ENCODE data around the gene MYH9.

Gene MYH9

DNA sequence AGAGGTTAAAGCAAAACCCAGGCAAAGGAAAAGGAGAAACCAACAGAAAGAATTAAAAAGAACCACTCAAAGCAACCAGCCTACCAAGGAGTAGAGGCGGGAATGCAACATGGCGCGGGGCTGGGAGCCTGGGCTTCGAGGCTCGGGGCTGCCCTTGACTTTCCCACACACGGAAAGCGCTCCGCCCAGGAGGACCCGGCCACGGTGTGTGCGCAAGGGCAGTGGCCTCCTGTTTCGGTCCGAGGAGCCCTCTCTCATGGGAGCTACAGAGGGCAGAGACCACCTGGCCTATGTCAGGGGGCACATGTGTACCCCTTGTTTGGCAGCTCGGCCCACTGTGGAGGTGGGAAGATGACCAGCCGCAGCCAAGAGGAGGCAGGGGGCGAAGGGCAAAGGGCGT, 78.9 kb downstream of the MYH9 start:
- peak overlapping the region; percentile 31 for H3K27ac ChIP-seq (ENCODE audit: low read depth, low read length)
- no peaks in the 10 kb centered on the region for H3K27me3 ChIP-seq (ENCODE audit: control insufficient read depth in 1 of 2, insufficient read depth in 2 of 2, low read length in 2 of 2)
- peaks cover 14% of the 10 kb centered on the region for H3K4me1 ChIP-seq (ENCODE audit: insufficient read depth, low read length)
- no peak overlapping the region for H3K9ac ChIP-seq (ENCODE audit: low read length)
- peaks cover 98% of the 10 kb centered on the region for H3K36me3 ChIP-seq (ENCODE audit: insufficient read depth, low read length)
- no peaks in the 10 kb centered on the region for H3K9me3 ChIP-seq (ENCODE audit: low read length)
- no peak overlapping the region for H3K4me3 ChIP-seq (ENCODE audit: low read depth in 1 of 2, low read length in 2 of 2)

- H3K27me3 ChIP-seq (ENCODE audit: control insufficient read depth in 1 of 2, insufficient read depth in 2 of 2, low read length in 2 of 2): no peaks in the 10 kb centered on the region
- H3K9ac ChIP-seq (ENCODE audit: low read length): no peak overlapping the region
- no peak overlapping the region for H3K4me3 ChIP-seq (ENCODE audit: low read depth in 1 of 2, low read length in 2 of 2)
- peak overlapping the region; percentile 35 for H3K27ac ChIP-seq (ENCODE audit: low read depth, low read length)
- peaks cover 34% of the 10 kb centered on the region for H3K4me1 ChIP-seq (ENCODE audit: insufficient read depth, low read length)
- H3K9me3 ChIP-seq (ENCODE audit: low read length): no peaks in the 10 kb centered on the region
- H3K36me3 ChIP-seq (ENCODE audit: insufficient read depth, low read length): peaks cover 98% of the 10 kb centered on the region
These were observed 81.5 kb downstream of the MYH9 start for GRCh38 chr22:36306227-36306626.

DNA sequence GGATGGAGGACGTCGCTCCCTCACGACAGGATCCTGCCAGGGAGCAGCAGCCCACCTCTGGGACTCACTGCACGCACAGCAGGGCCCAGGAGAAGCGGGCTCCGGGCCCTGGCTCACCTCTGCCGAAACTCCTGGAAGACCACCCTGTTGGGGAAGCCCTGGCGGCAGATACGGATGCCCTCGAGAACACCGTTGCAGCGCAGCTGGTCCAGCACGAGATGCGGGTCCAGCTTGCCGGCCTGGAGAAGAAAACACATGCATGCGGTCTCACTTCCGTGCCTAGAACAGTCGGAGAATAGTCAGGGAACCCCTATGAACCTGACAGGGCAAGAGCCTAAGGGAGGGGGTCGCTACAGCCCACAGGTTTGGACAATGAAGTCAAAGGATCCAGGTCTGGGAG, 82.0 kb downstream of the MYH9 start:
- Histone ChIP-seq H3K4me3 (ENCODE audit: low read depth in 1 of 2, low read length in 2 of 2) (no peak overlapping the region), H3K4me1 (ENCODE audit: insufficient read depth, low read length) (peaks cover 39% of the 10 kb centered on the region), H3K36me3 (ENCODE audit: insufficient read depth, low read length) (peaks cover 98% of the 10 kb centered on the region), H3K27me3 (ENCODE audit: control insufficient read depth in 1 of 2, insufficient read depth in 2 of 2, low read length in 2 of 2) (no peaks in the 10 kb centered on the region), H3K9me3 (ENCODE audit: low read length) (no peaks in the 10 kb centered on the region), H3K9ac (ENCODE audit: low read length) (no peak overlapping the region), H3K27ac (ENCODE audit: low read depth, low read length) (peak overlapping the region; percentile 35)

DNA sequence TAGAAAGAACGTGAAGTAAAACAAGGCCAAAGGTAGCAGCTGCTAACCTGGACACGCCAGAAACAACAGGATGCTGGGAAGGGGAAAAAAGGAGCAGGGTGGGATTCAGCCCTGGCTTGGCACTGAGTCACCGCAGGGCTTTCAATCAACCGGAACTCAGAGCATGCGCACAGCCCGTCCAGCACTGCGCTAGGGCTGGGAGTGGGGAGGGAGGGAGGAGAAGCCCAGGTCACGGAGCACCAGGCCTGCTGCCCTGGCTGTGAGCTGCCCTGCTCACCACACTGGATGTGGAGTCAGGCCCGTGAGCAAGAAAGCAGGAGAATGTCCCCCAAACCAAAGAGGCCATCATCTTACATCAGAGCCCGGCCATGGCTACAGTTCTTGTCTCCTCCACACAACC, 83.3 kb downstream of the MYH9 start:
- H3K4me3 ChIP-seq (ENCODE audit: low read depth in 1 of 2, low read length in 2 of 2): no peak overlapping the region
- no peak overlapping the region for H3K9ac ChIP-seq (ENCODE audit: low read length)
- H3K9me3 ChIP-seq (ENCODE audit: low read length): no peaks in the 10 kb centered on the region
- peaks cover 100% of the 10 kb centered on the region for H3K36me3 ChIP-seq (ENCODE audit: insufficient read depth, low read length)
- peak overlapping the region; percentile 64 for H3K27ac ChIP-seq (ENCODE audit: low read depth, low read length)
- no peaks in the 10 kb centered on the region for H3K27me3 ChIP-seq (ENCODE audit: control insufficient read depth in 1 of 2, insufficient read depth in 2 of 2, low read length in 2 of 2)
- peaks cover 39% of the 10 kb centered on the region for H3K4me1 ChIP-seq (ENCODE audit: insufficient read depth, low read length)

DNA sequence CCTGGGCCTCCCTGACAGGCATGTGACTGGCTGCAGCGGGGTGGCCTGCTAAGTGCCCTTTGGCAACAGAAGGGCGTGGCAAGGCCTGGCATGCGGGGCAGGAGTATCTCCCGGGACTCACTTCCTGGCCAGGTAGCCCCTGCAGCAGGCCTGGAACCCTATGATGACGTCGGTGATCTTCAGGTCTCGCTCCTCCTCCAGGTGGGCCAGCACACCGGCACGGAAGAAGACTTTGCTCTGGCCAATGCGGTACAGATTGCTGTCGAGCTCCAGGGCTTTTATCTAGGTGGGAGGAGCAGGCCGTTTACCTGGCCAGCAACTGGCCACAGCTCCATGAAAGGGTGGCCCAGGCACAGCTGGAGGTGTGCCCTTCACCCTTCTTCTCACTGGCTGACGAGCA, 83.9 kb downstream of the MYH9 start:
- no peak overlapping the region for H3K9ac ChIP-seq (ENCODE audit: low read length)
- H3K4me3 ChIP-seq (ENCODE audit: low read depth in 1 of 2, low read length in 2 of 2): no peak overlapping the region
- peak overlapping the region; percentile 64 for H3K27ac ChIP-seq (ENCODE audit: low read depth, low read length)
- H3K27me3 ChIP-seq (ENCODE audit: control insufficient read depth in 1 of 2, insufficient read depth in 2 of 2, low read length in 2 of 2): no peaks in the 10 kb centered on the region
- peaks cover 100% of the 10 kb centered on the region for H3K36me3 ChIP-seq (ENCODE audit: insufficient read depth, low read length)
- H3K9me3 ChIP-seq (ENCODE audit: low read length): no peaks in the 10 kb centered on the region
- H3K4me1 ChIP-seq (ENCODE audit: insufficient read depth, low read length): peaks cover 39% of the 10 kb centered on the region

DNA sequence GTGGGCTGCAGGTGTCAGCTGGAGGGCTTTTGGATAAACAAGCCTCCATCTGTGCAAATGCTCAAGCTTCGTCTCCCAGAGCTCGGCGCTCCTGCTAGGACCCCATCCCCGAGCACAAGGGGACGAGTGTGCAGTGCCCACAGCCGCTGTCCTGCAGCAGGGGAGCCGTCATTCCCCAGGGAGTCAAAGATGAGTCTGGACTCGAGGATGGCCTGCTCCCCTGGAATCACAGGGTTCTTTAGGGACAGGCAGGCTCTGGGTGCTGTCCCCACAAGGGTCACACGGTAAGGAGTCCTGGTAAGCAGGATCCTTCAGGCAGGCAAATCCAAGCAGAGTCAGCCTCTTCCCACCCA, 84.7 kb downstream of the MYH9 start:
- H3K27ac ChIP-seq (ENCODE audit: low read depth, low read length): peak overlapping the region; percentile 20

DNA sequence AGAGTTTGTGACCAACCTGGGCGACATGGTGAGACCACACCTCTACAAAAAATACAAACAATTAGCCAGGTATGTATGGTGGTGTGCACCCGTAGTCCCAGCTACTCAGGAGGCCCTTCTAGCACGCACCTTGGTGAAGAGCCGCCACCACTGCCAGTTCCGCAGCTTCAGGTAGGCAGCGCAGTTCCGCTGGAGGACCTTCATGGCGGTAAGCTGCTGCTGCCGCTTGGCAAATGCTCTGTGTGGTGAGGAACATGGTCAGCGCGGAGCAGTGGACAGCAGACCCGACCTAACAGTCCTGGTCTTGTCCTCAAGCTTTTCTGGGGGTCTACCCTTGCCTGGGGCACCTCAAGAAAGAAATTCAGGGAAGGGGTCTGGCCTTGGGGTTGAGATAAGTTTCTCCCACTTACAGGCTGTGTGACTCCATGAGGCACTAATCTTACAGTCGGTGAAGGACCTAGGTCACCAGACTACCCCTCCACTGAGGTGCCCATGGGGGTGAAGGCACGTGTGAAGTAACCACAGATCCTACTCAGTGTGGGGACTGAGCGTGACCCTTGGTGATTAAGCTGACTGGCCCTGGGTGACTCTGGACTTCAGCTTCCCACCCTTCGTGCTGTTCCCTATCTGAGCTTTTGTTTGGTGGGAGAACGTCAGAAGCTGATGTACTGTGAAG, 85.2 kb downstream of the MYH9 start:
- H3K4me1 ChIP-seq (ENCODE audit: insufficient read depth, low read length): peaks cover 39% of the 10 kb centered on the region
- H3K9ac ChIP-seq (ENCODE audit: low read length): no peak overlapping the region
- H3K4me3 ChIP-seq (ENCODE audit: low read depth in 1 of 2, low read length in 2 of 2): no peak overlapping the region
- H3K27ac ChIP-seq (ENCODE audit: low read depth, low read length): peak overlapping the region; percentile 20
- H3K36me3 ChIP-seq (ENCODE audit: insufficient read depth, low read length): peaks cover 100% of the 10 kb centered on the region
- H3K27me3 ChIP-seq (ENCODE audit: control insufficient read depth in 1 of 2, insufficient read depth in 2 of 2, low read length in 2 of 2): no peaks in the 10 kb centered on the region
- no peaks in the 10 kb centered on the region for H3K9me3 ChIP-seq (ENCODE audit: low read length)

More for the DNA sequence above, 84.7 kb downstream of the MYH9 start:
- H3K9me3 ChIP-seq (ENCODE audit: low read length): no peaks in the 10 kb centered on the region
- peaks cover 100% of the 10 kb centered on the region for H3K36me3 ChIP-seq (ENCODE audit: insufficient read depth, low read length)
- H3K27me3 ChIP-seq (ENCODE audit: control insufficient read depth in 1 of 2, insufficient read depth in 2 of 2, low read length in 2 of 2): no peaks in the 10 kb centered on the region
- H3K4me1 ChIP-seq (ENCODE audit: insufficient read depth, low read length): peaks cover 39% of the 10 kb centered on the region
- H3K4me3 ChIP-seq (ENCODE audit: low read depth in 1 of 2, low read length in 2 of 2): no peak overlapping the region
- no peak overlapping the region for H3K9ac ChIP-seq (ENCODE audit: low read length)

- H3K27ac ChIP-seq (ENCODE audit: low read depth, low read length): peak overlapping the region; percentile 20
- H3K27me3 ChIP-seq (ENCODE audit: control insufficient read depth in 1 of 2, insufficient read depth in 2 of 2, low read length in 2 of 2): no peaks in the 10 kb centered on the region
- H3K9me3 ChIP-seq (ENCODE audit: low read length): no peaks in the 10 kb centered on the region
- H3K4me3 ChIP-seq (ENCODE audit: low read depth in 1 of 2, low read length in 2 of 2): no peak overlapping the region
- no peak overlapping the region for H3K9ac ChIP-seq (ENCODE audit: low read length)
- H3K4me1 ChIP-seq (ENCODE audit: insufficient read depth, low read length): peaks cover 39% of the 10 kb centered on the region
- peaks cover 100% of the 10 kb centered on the region for H3K36me3 ChIP-seq (ENCODE audit: insufficient read depth, low read length)
These were observed 85.9 kb downstream of the MYH9 start for GRCh38 chr22:36301851-36302250.

DNA sequence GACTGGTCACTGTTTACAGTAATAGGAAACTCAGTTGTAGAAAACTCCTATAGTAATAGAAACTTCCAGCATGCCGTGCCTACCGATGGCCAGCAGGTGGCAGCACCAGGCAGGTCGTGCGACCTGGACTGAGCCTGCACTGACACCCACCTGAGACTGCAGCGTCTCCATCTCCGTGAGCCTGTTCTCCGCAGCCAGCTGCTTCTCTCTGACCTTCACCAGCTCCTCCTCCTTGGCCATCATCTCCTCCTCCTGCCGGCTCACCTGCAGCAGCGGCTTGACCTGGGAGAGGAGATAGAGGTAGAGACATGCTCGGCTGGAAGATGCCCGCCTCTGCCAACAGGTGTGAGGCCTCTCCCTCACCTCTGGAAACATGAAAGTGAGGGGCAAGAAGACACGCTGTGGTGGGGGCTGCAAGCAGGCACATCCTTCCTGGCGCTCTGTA, 86.4 kb downstream of the MYH9 start:
- Histone ChIP-seq H3K4me1 (ENCODE audit: insufficient read depth, low read length) (peaks cover 39% of the 10 kb centered on the region), H3K36me3 (ENCODE audit: insufficient read depth, low read length) (peaks cover 100% of the 10 kb centered on the region), H3K27ac (ENCODE audit: low read depth, low read length) (peak overlapping the region; percentile 20), H3K4me3 (ENCODE audit: low read depth in 1 of 2, low read length in 2 of 2) (no peak overlapping the region), H3K27me3 (ENCODE audit: control insufficient read depth in 1 of 2, insufficient read depth in 2 of 2, low read length in 2 of 2) (no peaks in the 10 kb centered on the region), H3K9me3 (ENCODE audit: low read length) (no peaks in the 10 kb centered on the region), H3K9ac (ENCODE audit: low read length) (no peak overlapping the region)

GRCh38 chr22:36300396-36301212, 87.2 kb downstream of the MYH9 start:
- Histone ChIP-seq H3K9me3 (ENCODE audit: low read length) (no peaks in the 10 kb centered on the region), H3K4me3 (ENCODE audit: low read depth in 1 of 2, low read length in 2 of 2) (no peak overlapping the region), H3K9ac (ENCODE audit: low read length) (no peak overlapping the region), H3K36me3 (ENCODE audit: insufficient read depth, low read length) (peaks cover 100% of the 10 kb centered on the region), H3K27ac (ENCODE audit: low read depth, low read length) (peak overlapping the region; percentile 42), H3K4me1 (ENCODE audit: insufficient read depth, low read length) (peaks cover 39% of the 10 kb centered on the region), H3K27me3 (ENCODE audit: control insufficient read depth in 1 of 2, insufficient read depth in 2 of 2, low read length in 2 of 2) (no peaks in the 10 kb centered on the region)

DNA sequence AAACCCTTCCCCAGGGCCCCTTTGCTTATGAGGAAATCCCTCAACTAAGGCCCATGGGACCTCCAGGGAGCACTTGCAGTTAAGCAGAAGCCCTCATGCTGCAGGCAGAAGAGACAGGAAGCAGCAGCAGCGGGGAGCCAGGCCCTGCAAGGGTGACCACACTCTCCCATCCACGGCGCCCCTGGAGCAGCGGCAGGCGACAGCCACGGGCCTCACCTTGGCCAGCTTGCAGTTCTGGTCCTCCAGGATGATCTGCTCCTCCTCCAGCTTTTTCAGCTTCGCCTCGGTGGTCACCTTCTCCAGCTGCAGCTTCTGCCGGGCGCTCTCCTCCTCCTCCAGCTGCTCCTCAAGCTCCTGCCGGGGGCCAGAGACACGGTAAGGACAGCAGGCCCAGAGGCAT, 87.9 kb downstream of the MYH9 start:
- H3K4me3 ChIP-seq (ENCODE audit: low read depth in 1 of 2, low read length in 2 of 2): no peak overlapping the region
- peaks cover 100% of the 10 kb centered on the region for H3K36me3 ChIP-seq (ENCODE audit: insufficient read depth, low read length)
- H3K9me3 ChIP-seq (ENCODE audit: low read length): no peaks in the 10 kb centered on the region
- no peak overlapping the region for H3K9ac ChIP-seq (ENCODE audit: low read length)
- peak overlapping the region; percentile 42 for H3K27ac ChIP-seq (ENCODE audit: low read depth, low read length)
- no peaks in the 10 kb centered on the region for H3K27me3 ChIP-seq (ENCODE audit: control insufficient read depth in 1 of 2, insufficient read depth in 2 of 2, low read length in 2 of 2)
- peaks cover 35% of the 10 kb centered on the region for H3K4me1 ChIP-seq (ENCODE audit: insufficient read depth, low read length)
